K562 (cell line): ENCODE measurements around the gene SERINC5. TPM values are rescaled to one million over a fixed set of nuclear protein-coding genes. Genes with fewer than 3 reads are reported as not detected.

Source experiments
- CBFB ChIP-seq: sonication (generic); formaldehyde crosslinking; IDR thresholded peaks from 2 replicates; pipeline ENCODE4 v1.4.0; 2020; ENCODE audit warnings: mild to moderate bottlenecking, missing genetic modification reagents
- CEBPG ChIP-seq, 3 experiments: fragments of 200-800 bp in 1 of 3; sonication (Bioruptor generic) in 1 of 3; sonication (generic) in 1 of 3; formaldehyde crosslinking in 1 of 3; IDR thresholded peaks in 2 of 3; conservative IDR thresholded peaks in 1 of 3; 2 replicates each; pipeline versions ENCODE4 v1.6.1 to v1.8.0; 2016 to 2022; ENCODE audit warnings: missing compliant biosample characterization in 2 of 3, missing genetic modification characterization in 2 of 3, mild to moderate bottlenecking in 1 of 3, missing genetic modification reagents in 1 of 3
- CLOCK ChIP-seq: fragments of 250-450 bp; sonication (Bioruptor Pico); IDR thresholded peaks from 2 replicates; pipeline ENCODE4 v1.4.0; 2020; ENCODE audit warnings: mild to moderate bottlenecking, moderate library complexity, borderline replicate concordance
- EHMT2 ChIP-seq: fragments of 450-650 bp; IDR thresholded peaks from 2 replicates; pipeline ENCODE4 v1.6.1; 2018; ENCODE audit warnings: antibody characterized with exemption
- EWSR1 ChIP-seq: fragments of 450-650 bp; IDR thresholded peaks from 2 replicates; pipeline ENCODE4 v1.6.1; 2018; ENCODE audit warnings: borderline replicate concordance, mild to moderate bottlenecking, low read depth, moderate library complexity; ENCODE audit not compliant: partially characterized antibody
- FOS ChIP-seq: IDR thresholded peaks from 3 replicates; pipeline ENCODE4 v1.6.1; 2011; ENCODE audit not compliant: insufficient read length; ENCODE audit errors: extremely low read depth
- HDAC3 ChIP-seq: fragments of 450-650 bp; IDR thresholded peaks from 2 replicates; pipeline ENCODE4 v1.6.1; 2018; ENCODE audit warnings: borderline replicate concordance, mild to moderate bottlenecking, moderate library complexity; ENCODE audit not compliant: partially characterized antibody
- HNRNPL ChIP-seq: fragments of 200-400 bp; formaldehyde crosslinking; IDR thresholded peaks from 2 replicates; pipeline ENCODE4 v1.6.1; 2017; ENCODE audit warnings: low read depth, mild to moderate bottlenecking, low read length
- HNRNPUL1 ChIP-seq: fragments of 200-400 bp; formaldehyde crosslinking; IDR thresholded peaks from 2 replicates; pipeline ENCODE4 v1.6.1; 2017; ENCODE audit warnings: low read length
- MAZ ChIP-seq, 2 experiments: fragments of 450-650 bp in 1 of 2; sonication (generic) in 1 of 2; formaldehyde crosslinking; IDR thresholded peaks in 1 of 2; conservative IDR thresholded peaks in 1 of 2; 2 replicates each; pipeline versions ENCODE4 v1.4.0 to v1.5.0; 2020; ENCODE audit warnings: mild to moderate bottlenecking in 1 of 2, missing genetic modification reagents in 1 of 2
- PHTF2 ChIP-seq: fragments of 250-450 bp; sonication (Bioruptor Pico); IDR thresholded peaks from 2 replicates; pipeline ENCODE4 v1.5.0; 2021; ENCODE audit warnings: mild to moderate bottlenecking
- RBM15 ChIP-seq: fragments of 200-400 bp; formaldehyde crosslinking; IDR thresholded peaks from 2 replicates; pipeline ENCODE4 v1.6.1; 2018; ENCODE audit warnings: mild to moderate bottlenecking, low read length, moderate library complexity; ENCODE audit not compliant: insufficient read depth
- SMAD2 ChIP-seq: fragments of 150-350 bp; IDR thresholded peaks from 2 replicates; pipeline ENCODE4 v1.6.1; 2014; ENCODE audit warnings: low read depth, mild to moderate bottlenecking, low read length
- SMARCA4 ChIP-seq: fragments of 450-650 bp; IDR thresholded peaks from 2 replicates; pipeline ENCODE4 v1.6.1; 2016
- SMARCA5 ChIP-seq: fragments of 450-650 bp; IDR thresholded peaks from 2 replicates; pipeline ENCODE4 v1.6.1; 2016
- SMARCE1 ChIP-seq: fragments of 450-650 bp; IDR thresholded peaks from 2 replicates; pipeline ENCODE4 v1.7.1; 2016; ENCODE audit warnings: mild to moderate bottlenecking
- SNRNP70 ChIP-seq: fragments of 200-400 bp; formaldehyde crosslinking; optimal IDR thresholded peaks from 2 replicates; pipeline ENCODE3; 2017; ENCODE audit warnings: low read depth, low read length
- SOX6 ChIP-seq: fragments of 450-650 bp; IDR thresholded peaks from 2 replicates; pipeline ENCODE4 v1.6.1; 2014; ENCODE audit warnings: mild to moderate bottlenecking
- TAF15 ChIP-seq: fragments of 200-400 bp; formaldehyde crosslinking; IDR thresholded peaks from 2 replicates; pipeline ENCODE4 v1.6.1; 2017; ENCODE audit warnings: mild to moderate bottlenecking, low read depth, low read length, moderate library complexity
- TBP ChIP-seq: optimal IDR thresholded peaks from 2 replicates; pipeline ENCODE3; 2011; ENCODE audit warnings: low read depth, low read length, improper control_type of control experiment
- TCF15 ChIP-seq: fragments of 250-450 bp; sonication (Bioruptor Pico); IDR thresholded peaks from 2 replicates; pipeline ENCODE4 v1.8.0; 2022; ENCODE audit warnings: moderate library complexity, mild to moderate bottlenecking, inconsistent platforms
- USF1 ChIP-seq: sonication (generic); formaldehyde crosslinking; IDR thresholded peaks from 2 replicates; pipeline ENCODE4 v1.9.0; 2022; ENCODE audit warnings: mild to moderate bottlenecking, missing genetic modification reagents
- ZNF121 ChIP-seq: sonication (generic); formaldehyde crosslinking; conservative IDR thresholded peaks from 2 replicates; pipeline ENCODE4 v1.8.0; 2022; ENCODE audit warnings: missing genetic modification reagents
- ZNF311 ChIP-seq: fragments of 250-450 bp; sonication (Bioruptor Pico); IDR thresholded peaks from 2 replicates; pipeline ENCODE4 v1.4.0; 2020; ENCODE audit warnings: mild to moderate bottlenecking, moderate library complexity
- ZNF324 ChIP-seq: fragments of 250-450 bp; sonication (Bioruptor Pico); IDR thresholded peaks from 2 replicates; pipeline ENCODE4 v1.4.0; 2020; ENCODE audit warnings: mild to moderate bottlenecking
- ZNF354B ChIP-seq: fragments of 250-450 bp; sonication (Bioruptor Pico); IDR thresholded peaks from 2 replicates; pipeline ENCODE4 v1.4.0; 2020
- ZNF76 ChIP-seq: fragments of 250-450 bp; sonication (Bioruptor Pico); IDR thresholded peaks from 2 replicates; pipeline ENCODE4 v1.4.0; 2020; ENCODE audit warnings: mild to moderate bottlenecking, moderate library complexity, borderline replicate concordance
- polyA plus RNA-seq, 8 experiments: library from polyadenylated mRNA; depleted of rRNA in 4 of 8; stranded (reverse) in 5 of 8; unstranded in 3 of 8; fragments of >200 nt; fragmentation: Nextera tagmentation in 2 of 8; fragmentation: Illumina TruSeq in 1 of 8; extraction: Ambion mirVana in 2 of 8; extraction: Trizol in 1 of 8; gene quantifications; 2 replicates each; pipeline versions ENCODE4 v1.2.1 to v1.2.3, GENCODE V29; 2011 to 2014; ENCODE audit warnings: inconsistent platforms in 1 of 8, missing spikeins in 1 of 8
- total RNA-seq, 7 experiments: library from RNA; depleted of rRNA in 6 of 7; stranded (reverse); fragments of >200 nt in 6 of 7; fragmentation: Illumina TruSeq in 2 of 7; extraction: Trizol in 2 of 7; gene quantifications; 2 replicates each; pipeline versions ENCODE4 v1.2.1 to v1.2.3, GENCODE V29; 2011 to 2021; ENCODE audit warnings: low replicate concordance in 1 of 7

Gene SERINC5
- total and polyA plus RNA-seq, 9 of the 15 experiments (the other 6 are each of a cell fraction or from before 2014, with no cell fraction given): 1.4 to 7.9 (median 3.7) TPM

GRCh38 chr5:80076131-80077050 lies 179.5 kb downstream of the SERINC5 start (continued):
- TF ChIP-seq ZNF311 (CRISPR knock-in tag) (no peak), EHMT2 (no peak), FOS (no peak), RBM15 (no peak), ZNF324 (CRISPR knock-in tag) (no peak), ZNF354B (CRISPR knock-in tag) (no peak), SMARCA5 (no peak), SMARCE1 (peak; percentile 76; the same call in 1 of the 2 replicates), ZNF76 (no peak), TAF15 (no peak), EWSR1 (no peak), HNRNPL (no peak), CLOCK (no peak), HDAC3 (peak; percentile 58), HNRNPUL1 (no peak), ZNF121 (no peak), SMARCA4 (peak; percentile 78), CEBPG (CRISPR knock-in tag; IDR thresholded peaks at IDR 0.05) (no peak), CEBPG (tag; conservative IDR thresholded peaks at IDR 0.05 in 1 of 2, IDR thresholded peaks at IDR 0.05 in 1 of 2) (no peak), TBP (no peak), PHTF2 (no peak), CBFB (CRISPR knock-in tag) (no peak), MAZ (CRISPR knock-in tag; conservative IDR thresholded peaks at IDR 0.05 in 1 of 2, IDR thresholded peaks at IDR 0.05 in 1 of 2) (no peak), TCF15 (CRISPR knock-in tag) (no peak), SNRNP70 (no peak), SMAD2 (no peak), USF1 (CRISPR knock-in tag) (no peak), SOX6 (peak; percentile 82)
